ENCODE data around the gene CARD6. TPM values are rescaled to one million over a fixed set of nuclear protein-coding genes. Genes with fewer than 3 reads are reported as not detected.

Gene CARD6
- total RNA-seq, 1 donor from 2014 or later = 6.1 TPM

- peak overlapping the region; percentile 71 for H3K4me3 ChIP-seq (ENCODE audit: low read depth, low read length)
- H3K36me3 ChIP-seq (ENCODE audit: control insufficient read depth, insufficient read depth, low read length) = peaks cover 31% of the 10 kb centered on the region
- TF ChIP-seq CTCF (IDR thresholded peaks at IDR 0.05; ENCODE audit: insufficient read depth, low read length, severe bottlenecking) = no peak
- DNase-seq (ENCODE audit: low read depth) (no peak), FAIRE-seq (no peak)
- no peaks in the 10 kb centered on the region for H3K27me3 ChIP-seq (ENCODE audit: control insufficient read depth, insufficient read depth, low read length)
These were observed 7.4 kb upstream of the CARD6 start for GRCh38 chr5:40833712-40834229.

GRCh38 chr5:40834391-40834848 is 6.7 kb upstream of the CARD6 start:
- Histone ChIP-seq H3K36me3 (ENCODE audit: control insufficient read depth, insufficient read depth, low read length) (peaks cover 27% of the 10 kb centered on the region), H3K4me3 (ENCODE audit: low read depth, low read length) (peak overlapping the region; percentile 71), H3K27me3 (ENCODE audit: control insufficient read depth, insufficient read depth, low read length) (no peaks in the 10 kb centered on the region)
- no peak for TF ChIP-seq CTCF (IDR thresholded peaks at IDR 0.05; ENCODE audit: insufficient read depth, low read length, severe bottlenecking)
- FAIRE-seq (no peak), DNase-seq (ENCODE audit: low read depth) (peak; percentile 18)

- Histone ChIP-seq H3K36me3 (ENCODE audit: control insufficient read depth, insufficient read depth, low read length) (peaks cover 23% of the 10 kb centered on the region), H3K27me3 (ENCODE audit: control insufficient read depth, insufficient read depth, low read length) (no peaks in the 10 kb centered on the region)
- FAIRE-seq = no peak
These were observed 6.0 kb upstream of the CARD6 start, which contains the start of gene RPL37 for GRCh38 chr5:40834849-40835787. RPL37 (minus strand) TSS chr5:40835222; CDS start chr5:40835185, 37 bp downstream.

GRCh38 chr5:40838086-40838485 is 3.1 kb upstream of the CARD6 start:
- no peak for FAIRE-seq
- Histone ChIP-seq H3K27me3 (ENCODE audit: control insufficient read depth, insufficient read depth, low read length) (no peaks in the 10 kb centered on the region), H3K36me3 (ENCODE audit: control insufficient read depth, insufficient read depth, low read length) (peaks cover 6% of the 10 kb centered on the region), H3K4me3 (ENCODE audit: low read depth, low read length) (no peak overlapping the region)
- no peak for DNase-seq (ENCODE audit: low read depth)
- TF ChIP-seq CTCF (IDR thresholded peaks at IDR 0.05; ENCODE audit: insufficient read depth, low read length, severe bottlenecking) = no peak

More at GRCh38 chr5:40834849-40835787, 6.0 kb upstream of the CARD6 start, which contains the start of gene RPL37:
- H3K4me3 ChIP-seq (ENCODE audit: low read depth, low read length) = peak within 1 kb of the TSS; percentile 71
- no peak for TF ChIP-seq CTCF (IDR thresholded peaks at IDR 0.05; ENCODE audit: insufficient read depth, low read length, severe bottlenecking)
- DNase-seq (ENCODE audit: low read depth) = peak; percentile 90

- Histone ChIP-seq H3K27me3 (ENCODE audit: control insufficient read depth, insufficient read depth, low read length) (no peaks in the 10 kb centered on the region), H3K4me3 (ENCODE audit: low read depth, low read length) (peak overlapping the region; percentile 46), H3K36me3 (ENCODE audit: control insufficient read depth, insufficient read depth, low read length) (peaks cover 1% of the 10 kb centered on the region)
- FAIRE-seq (no peak), DNase-seq (ENCODE audit: low read depth) (peak; percentile 85)
- TF ChIP-seq CTCF (IDR thresholded peaks at IDR 0.05; ENCODE audit: insufficient read depth, low read length, severe bottlenecking) = no peak
These were observed 1.2 kb downstream of the CARD6 start for GRCh38 chr5:40842351-40842750.
